GM13976 (cell line): ENCODE results near the gene APBA2.

Experiments
- DNase-seq: peaks from one replicate; pipeline ENCODE4 v3.0.0; 2012; ENCODE audit warnings: low spot score
- CTCF ChIP-seq: IDR thresholded peaks from 2 replicates; pipeline ENCODE4 v1.5.1; 2012; ENCODE audit warnings: borderline replicate concordance, mild to moderate bottlenecking; ENCODE audit not compliant: insufficient read depth; ENCODE audit errors: extremely low read depth, missing control alignments, control extremely low read depth
- in situ Hi-C: fragments of 300-500 bp; cut with MboI; formaldehyde crosslinking; loops from one replicate; pipeline ENCODE4 v1.12.0; 2022; ENCODE audit warnings: low sequenced_read_pairs, mixed read lengths, inconsistent platforms; ENCODE audit not compliant: unreplicated experiment

The APBA2 gene

GRCh38 chr15:29057856-29058255, 172.1 kb downstream of the APBA2 start:
- in situ Hi-C loops: no loop called here

GRCh38 chr15:29058903-29059539, 173.2 kb downstream of the APBA2 start:
- no peak for TF ChIP-seq CTCF
- no peak for DNase-seq
- in situ Hi-C loops: no loop called here

More at GRCh38 chr15:29057856-29058255, 172.1 kb downstream of the APBA2 start:
- no peak for DNase-seq
- no peak for TF ChIP-seq CTCF

- no peak for TF ChIP-seq CTCF
- DNase-seq: no peak
- in situ Hi-C loops: no loop called here
These were observed 174.3 kb downstream of the APBA2 start for GRCh38 chr15:29059871-29060640.

- TF ChIP-seq CTCF: no peak
- DNase-seq: no peak
- in situ Hi-C loops: no loop called here
These were observed 176.0 kb downstream of the APBA2 start for GRCh38 chr15:29061746-29062145.

- TF ChIP-seq CTCF: no peak
- no peak for DNase-seq
- in situ Hi-C loops: no loop called here
These were observed 176.4 kb downstream of the APBA2 start for GRCh38 chr15:29062179-29062591.

- no peak for DNase-seq
- in situ Hi-C loops: no loop called here
- no peak for TF ChIP-seq CTCF
These were observed 176.9 kb downstream of the APBA2 start for GRCh38 chr15:29062626-29063025.

- DNase-seq: no peak
- TF ChIP-seq CTCF: no peak
- in situ Hi-C loops: no loop called here
These were observed 177.9 kb downstream of the APBA2 start for GRCh38 chr15:29063646-29064045.
